ENCODE data around the gene GALNTL6.

GALNTL6 gene

DNA sequence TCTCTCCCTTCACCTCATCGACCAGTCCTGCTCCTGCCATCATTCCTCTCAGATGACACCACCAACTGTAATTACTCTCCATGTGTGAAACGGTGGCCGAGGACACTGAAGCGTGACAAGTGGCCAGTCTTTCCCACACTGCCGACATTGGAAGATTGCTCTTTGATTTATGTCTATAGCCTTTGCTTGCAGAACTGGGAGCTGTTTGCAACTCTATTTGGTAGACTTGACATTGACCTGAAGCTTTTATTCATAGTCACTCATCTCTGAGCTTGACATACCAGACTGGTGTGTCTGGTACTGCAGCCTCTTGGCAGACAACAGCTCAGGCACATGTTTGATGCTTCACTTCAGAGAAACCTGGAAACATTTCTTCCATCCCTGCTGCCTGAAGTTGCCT lies 1233.6 kb downstream of the GALNTL6 start:
- DNase-seq, result no peak

DNA sequence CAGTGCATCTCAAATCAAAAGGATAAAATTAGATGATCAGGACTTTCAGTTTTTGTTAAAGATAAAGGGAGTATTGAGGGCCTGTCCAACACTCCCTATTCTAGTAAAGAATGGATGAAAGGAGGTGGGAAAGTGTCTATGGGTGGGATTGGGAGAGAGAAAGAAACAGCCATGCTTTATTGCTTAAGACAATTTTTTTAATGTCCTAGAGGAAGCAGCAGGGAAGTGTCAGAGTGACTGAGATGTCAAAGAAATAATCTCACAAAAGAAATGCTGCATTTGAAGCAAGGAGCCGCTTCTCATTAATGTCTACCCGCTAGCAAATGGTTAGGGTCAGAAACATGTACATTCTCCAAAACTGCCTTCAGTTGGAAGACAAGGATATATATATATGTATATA lies 1238.0 kb downstream of the GALNTL6 start:
- DNase-seq, result no peak

DNA sequence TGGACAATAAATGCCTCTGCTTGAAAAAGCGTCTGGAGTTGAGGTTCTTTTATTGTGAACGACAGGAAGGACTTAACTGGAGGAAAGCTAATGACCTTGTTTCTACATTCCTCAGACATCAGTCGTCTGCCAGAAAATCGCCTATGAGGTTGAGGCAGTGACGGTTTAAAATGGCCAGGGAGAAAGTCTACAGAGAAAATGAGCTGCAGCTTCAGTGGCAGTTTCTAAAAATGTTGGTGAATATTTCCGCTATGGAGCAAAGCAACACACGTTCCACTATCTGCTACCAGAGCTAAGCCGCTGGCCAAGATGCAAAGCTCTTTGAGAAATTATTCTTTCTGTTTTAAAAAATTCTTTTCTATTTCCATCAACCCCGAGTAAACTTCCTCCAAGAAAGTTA lies 1238.5 kb downstream of the GALNTL6 start:
- no peak for DNase-seq

DNA sequence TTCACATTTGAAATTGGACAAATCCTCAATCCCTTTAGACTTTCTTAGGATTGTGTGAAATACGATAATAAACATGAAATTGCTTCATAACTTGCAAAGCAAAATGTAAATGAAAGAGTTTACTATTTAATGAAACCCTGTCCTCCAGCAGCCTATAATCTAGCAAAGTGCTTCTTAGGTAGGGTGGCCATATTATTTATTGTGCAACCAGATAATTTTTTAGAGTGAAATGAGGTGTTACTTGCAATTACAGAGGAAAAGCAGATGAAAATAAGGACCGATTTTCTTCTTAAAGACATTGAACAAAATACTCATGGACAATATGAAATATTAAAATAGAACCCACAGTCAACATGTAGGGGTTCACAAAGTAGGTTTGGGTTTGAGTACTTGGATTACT lies 1239.2 kb downstream of the GALNTL6 start:
- no peak for DNase-seq

GRCh38 chr4:173056271-173056670 lies 1243.1 kb downstream of the GALNTL6 start:
- no peak for DNase-seq

GRCh38 chr4:173056710-173057109 lies 1243.5 kb downstream of the GALNTL6 start:
- DNase-seq, result no peak

- no peak for DNase-seq
Measured at GRCh38 chr4:173057442-173057841, 1244.2 kb downstream of the GALNTL6 start.

DNA sequence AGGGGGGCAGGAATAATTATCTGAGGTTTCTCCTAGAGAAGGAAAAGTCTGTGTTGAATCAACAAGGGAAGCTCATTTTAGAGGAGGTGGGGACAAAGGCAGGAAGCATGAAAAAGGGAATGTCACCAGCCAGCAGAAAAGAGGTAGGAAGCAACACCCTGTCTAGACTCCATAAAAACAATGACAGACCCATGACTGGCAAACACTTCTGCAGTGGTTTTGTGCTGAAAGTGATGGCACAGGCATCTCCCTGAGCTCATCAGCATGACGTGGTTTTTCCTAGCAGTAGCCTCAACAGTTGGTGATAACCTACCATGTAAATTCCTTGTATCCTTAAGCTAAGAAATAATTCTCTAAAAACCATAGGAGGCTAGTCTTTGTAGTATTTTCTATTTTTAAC lies 1244.7 kb downstream of the GALNTL6 start:
- no peak for DNase-seq

- DNase-seq, result no peak
Measured at GRCh38 chr4:173061160-173061559, 1248.0 kb downstream of the GALNTL6 start.

- DNase-seq, result no peak
Measured at GRCh38 chr4:173073939-173074500, 1260.8 kb downstream of the GALNTL6 start.

DNA sequence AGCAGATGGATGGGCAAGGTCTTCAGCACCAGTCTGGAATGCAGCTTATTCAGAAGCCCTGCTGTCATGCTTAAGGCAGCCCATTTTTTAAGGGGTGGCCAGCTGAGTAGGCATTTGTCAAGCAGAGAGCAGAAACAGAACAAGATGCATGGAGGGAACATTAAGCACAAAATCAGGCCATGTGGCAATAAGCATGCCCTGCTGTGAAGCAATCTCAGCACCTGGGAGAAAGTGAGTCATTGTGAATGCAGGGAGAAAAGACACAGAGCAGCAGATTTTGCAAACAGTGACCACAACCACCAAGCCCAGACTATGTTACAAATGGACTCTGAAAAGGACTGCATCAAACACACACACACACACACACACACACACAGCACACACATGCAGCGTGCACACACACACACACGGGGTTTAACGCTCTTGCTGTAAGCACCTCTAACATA lies 1261.3 kb downstream of the GALNTL6 start:
- DNase-seq, result peak; percentile 2

GRCh38 chr4:173076903-173077634 lies 1263.9 kb downstream of the GALNTL6 start:
- no peak for DNase-seq

DNA sequence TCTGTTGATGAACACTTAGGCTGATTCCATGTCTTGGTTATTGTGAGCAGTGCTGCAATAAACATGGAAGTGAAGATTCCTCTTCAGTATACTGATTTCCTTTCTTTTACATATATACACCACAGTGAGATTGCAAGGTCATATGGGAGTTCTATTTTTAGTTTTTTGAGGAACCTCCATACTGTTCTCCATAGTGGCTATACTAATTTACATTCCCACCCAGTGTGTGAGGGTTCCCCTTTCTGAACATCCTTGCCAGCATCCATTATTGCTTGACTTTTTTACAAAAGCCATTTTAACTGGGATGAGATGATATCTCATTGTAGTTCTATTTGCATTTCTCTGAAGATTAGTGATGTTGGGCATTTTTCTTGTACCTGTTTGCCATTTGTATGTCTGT lies 1274.9 kb downstream of the GALNTL6 start:
- DNase-seq, result no peak

Data from activated CD4-positive, alpha-beta T cell treated with anti-CD3 and anti-CD28 coated beads, Interleukin-2, amount 50 U/mL, for 16 hours (primary cell).